WERI-Rb-1 (cell line): ENCODE results near the gene C16orf78.

Source experiments
- DNase-seq: peaks from one replicate; pipeline ENCODE4 v3.0.0-alpha.2; 2020
- H3K27ac ChIP-seq: fragments of 250-450 bp; sonication (Bioruptor Pico); 2 replicates; pipeline ENCODE4 v1.5.1; 2020; ENCODE audit warnings: mild to moderate bottlenecking, moderate library complexity
- H3K27me3 ChIP-seq: fragments of 250-450 bp; sonication (Bioruptor Pico); 2 replicates; pipeline ENCODE4 v1.5.1; 2021; ENCODE audit warnings: mild to moderate bottlenecking, low read depth, moderate library complexity; ENCODE audit not compliant: insufficient read depth, severe bottlenecking
- H3K36me3 ChIP-seq: fragments of 250-450 bp; sonication (Bioruptor Pico); 2 replicates; pipeline ENCODE4 v1.5.1; 2020; ENCODE audit warnings: mild to moderate bottlenecking, moderate library complexity
- H3K4me3 ChIP-seq: 2 replicates; pipeline ENCODE4 v1.5.1; 2011; ENCODE audit warnings: low read depth, mild to moderate bottlenecking, control low read depth, low read length
- H3K9me3 ChIP-seq: fragments of 250-450 bp; sonication (Bioruptor Pico); 2 replicates; pipeline ENCODE4 v1.5.1; 2021; ENCODE audit warnings: mild to moderate bottlenecking, moderate library complexity; ENCODE audit not compliant: severe bottlenecking
- CTCF ChIP-seq: IDR thresholded peaks from 2 replicates; pipeline ENCODE4 v1.5.1; 2011; ENCODE audit warnings: low read depth, mild to moderate bottlenecking, control low read depth, inconsistent platforms, low read length

Gene C16orf78

DNA sequence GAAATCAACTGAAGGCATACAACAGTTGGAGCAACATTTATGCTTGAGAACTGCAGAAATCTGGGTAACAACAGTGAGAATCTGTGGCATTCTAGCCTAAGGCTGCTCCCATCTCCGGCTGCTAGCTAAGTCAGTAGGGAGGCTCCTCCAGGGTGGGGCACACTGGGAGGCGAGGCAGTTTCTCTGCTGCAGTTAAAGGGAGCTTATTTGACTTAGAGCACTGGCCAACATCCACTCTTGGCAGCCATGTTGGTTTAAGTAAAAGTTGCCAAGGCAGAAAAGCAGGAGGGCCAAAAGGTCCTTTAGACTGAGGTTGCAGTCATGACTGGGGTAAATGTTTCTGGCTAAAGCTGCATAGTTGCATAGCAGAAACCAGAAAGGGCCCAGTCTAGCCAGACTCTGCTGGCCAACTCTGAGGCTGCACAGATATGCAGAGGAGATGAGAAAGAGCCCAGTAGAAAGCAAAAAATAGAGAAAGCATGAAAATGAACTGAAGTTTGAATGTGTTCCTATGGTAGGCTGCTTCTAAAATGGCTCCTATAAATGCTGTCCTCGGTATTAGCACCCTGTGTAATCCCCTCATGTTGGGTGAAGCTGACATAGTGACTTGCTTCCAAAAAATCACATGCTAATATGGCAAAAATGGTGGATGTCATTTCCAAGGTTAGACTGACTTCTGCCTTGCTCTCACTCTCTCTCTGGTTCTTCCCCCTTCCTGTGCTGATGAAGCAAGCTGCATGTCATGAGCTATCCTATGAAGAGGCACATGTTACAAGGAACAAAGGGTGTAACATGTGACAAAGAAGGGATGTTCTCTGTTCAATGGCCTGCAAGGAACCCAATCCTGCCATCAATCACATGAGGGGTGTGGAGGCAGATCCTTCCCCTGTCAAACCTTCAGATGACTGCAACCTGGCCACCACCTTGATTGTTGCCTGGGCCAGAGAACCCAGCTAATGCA lies 3.7 kb upstream of the C16orf78 start:
- no peak for TF ChIP-seq CTCF
- H3K27ac ChIP-seq, result no peak overlapping the region

GRCh38 chr16:49376206-49376605 lies 2.6 kb downstream of the C16orf78 start:
- Histone ChIP-seq H3K27ac (no peak overlapping the region), H3K4me3 (no peak overlapping the region), H3K9me3 (no peaks in the 10 kb centered on the region), H3K36me3 (no peaks in the 10 kb centered on the region), H3K27me3 (no peaks in the 10 kb centered on the region)
- DNase-seq, result no peak
- TF ChIP-seq CTCF, result no peak

More for the DNA sequence above, 3.7 kb upstream of the C16orf78 start:
- Histone ChIP-seq H3K36me3 (no peaks in the 10 kb centered on the region), H3K27me3 (no peaks in the 10 kb centered on the region), H3K9me3 (no peaks in the 10 kb centered on the region), H3K4me3 (no peak overlapping the region)
- no peak for DNase-seq

GRCh38 chr16:49377196-49377755 lies 3.7 kb downstream of the C16orf78 start:
- Histone ChIP-seq H3K27me3 (no peaks in the 10 kb centered on the region), H3K36me3 (no peaks in the 10 kb centered on the region), H3K9me3 (no peaks in the 10 kb centered on the region), H3K27ac (no peak overlapping the region), H3K4me3 (no peak overlapping the region)
- no peak for TF ChIP-seq CTCF
- no peak for DNase-seq

DNA sequence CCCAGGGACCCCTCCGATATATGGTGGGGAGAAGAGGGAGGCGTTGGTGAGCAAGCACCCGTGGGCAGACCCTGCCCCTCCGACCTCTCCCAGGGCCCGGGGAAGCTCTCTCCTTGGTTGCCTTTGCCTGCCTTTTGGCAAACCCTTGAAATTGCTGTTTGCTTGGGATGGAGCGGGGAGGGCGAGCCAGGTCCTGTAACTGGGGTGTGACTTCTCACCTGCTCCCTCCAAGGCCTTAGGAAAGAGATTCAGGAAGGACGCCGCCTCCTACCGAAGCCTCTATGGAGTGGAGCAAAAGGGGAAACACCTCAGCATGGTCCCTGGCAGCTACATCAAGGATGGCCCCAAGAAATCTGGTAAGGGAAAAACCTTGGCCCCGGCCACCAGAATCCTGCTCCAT lies 4.6 kb downstream of the C16orf78 start:
- DNase-seq, result no peak
- H3K27me3 ChIP-seq, result no peaks in the 10 kb centered on the region
- no peak overlapping the region for H3K4me3 ChIP-seq
- H3K36me3 ChIP-seq, result no peaks in the 10 kb centered on the region
- H3K9me3 ChIP-seq, result no peaks in the 10 kb centered on the region
- no peak overlapping the region for H3K27ac ChIP-seq
- no peak for TF ChIP-seq CTCF

GRCh38 chr16:49378816-49379215 lies 5.2 kb downstream of the C16orf78 start:
- Histone ChIP-seq H3K9me3 (no peaks in the 10 kb centered on the region), H3K27me3 (no peaks in the 10 kb centered on the region), H3K27ac (no peak overlapping the region), H3K36me3 (no peaks in the 10 kb centered on the region), H3K4me3 (no peak overlapping the region)
- no peak for DNase-seq
- no peak for TF ChIP-seq CTCF
